ENCODE data around the gene CMPK2. TPM values are rescaled to one million over a fixed set of nuclear protein-coding genes. Genes with fewer than 3 reads are reported as not detected.

The CMPK2 gene
- total RNA-seq, 4 donors from 2014 or later = 4.9 to 22.9 (median 11.8) TPM

DNA sequence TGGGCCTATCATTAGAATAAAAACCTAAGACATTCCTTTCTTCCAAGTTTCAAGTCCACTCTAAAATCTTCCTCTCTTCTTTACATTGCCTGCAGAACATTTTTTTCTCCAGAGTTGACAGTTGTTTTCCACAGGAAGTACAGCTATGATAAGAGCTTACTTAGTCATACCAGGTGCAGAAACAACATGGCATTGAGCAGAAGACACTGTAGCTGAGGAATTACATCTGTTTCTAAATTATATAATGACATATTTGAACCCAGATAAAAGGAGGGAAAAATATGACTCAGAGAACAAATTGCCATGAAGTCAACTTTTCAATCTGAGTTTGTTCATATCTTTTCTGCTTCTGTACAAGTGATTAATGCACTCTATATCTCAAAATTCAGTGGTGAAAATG, 30.2 kb downstream of the CMPK2 start:
- Histone ChIP-seq H3K4me1 (no peaks in the 10 kb centered on the region), H3K36me3 (no peaks in the 10 kb centered on the region), H3K27ac (no peak overlapping the region), H3K27me3 (no peaks in the 10 kb centered on the region), H3K9me3 (peaks cover 0 to 11% of the 10 kb centered on the region in 2 donors), H3K4me3 (no peak overlapping the region)
- TF ChIP-seq POLR2AphosphoS5 (IDR thresholded peaks at IDR 0.05) = no peak
- TF ChIP-seq EP300 (IDR thresholded peaks at IDR 0.05; ENCODE audit: low read depth) = no peak
- TF ChIP-seq, protein P1, sequence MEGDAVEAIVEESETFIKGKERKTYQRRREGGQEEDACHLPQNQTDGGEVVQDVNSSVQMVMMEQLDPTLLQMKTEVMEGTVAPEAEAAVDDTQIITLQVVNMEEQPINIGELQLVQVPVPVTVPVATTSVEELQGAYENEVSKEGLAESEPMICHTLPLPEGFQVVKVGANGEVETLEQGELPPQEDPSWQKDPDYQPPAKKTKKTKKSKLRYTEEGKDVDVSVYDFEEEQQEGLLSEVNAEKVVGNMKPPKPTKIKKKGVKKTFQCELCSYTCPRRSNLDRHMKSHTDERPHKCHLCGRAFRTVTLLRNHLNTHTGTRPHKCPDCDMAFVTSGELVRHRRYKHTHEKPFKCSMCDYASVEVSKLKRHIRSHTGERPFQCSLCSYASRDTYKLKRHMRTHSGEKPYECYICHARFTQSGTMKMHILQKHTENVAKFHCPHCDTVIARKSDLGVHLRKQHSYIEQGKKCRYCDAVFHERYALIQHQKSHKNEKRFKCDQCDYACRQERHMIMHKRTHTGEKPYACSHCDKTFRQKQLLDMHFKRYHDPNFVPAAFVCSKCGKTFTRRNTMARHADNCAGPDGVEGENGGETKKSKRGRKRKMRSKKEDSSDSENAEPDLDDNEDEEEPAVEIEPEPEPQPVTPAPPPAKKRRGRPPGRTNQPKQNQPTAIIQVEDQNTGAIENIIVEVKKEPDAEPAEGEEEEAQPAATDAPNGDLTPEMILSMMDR (IDR thresholded peaks at IDR 0.05) = no peak
- TF ChIP-seq POLR2A (IDR thresholded peaks at IDR 0.05) = no peak
- in situ Hi-C loops (cut with MboI; ENCODE audit: low pct_ligation_motif_present in 1 of 4, low pct_unique_long_range_greater_than_20kb in 1 of 4, low sequenced_read_pairs in 3 of 4) = no loop called here
- intact Hi-C loops (cut with DNase I; ENCODE audit: low total_unique reads) = no loop called here
- DNase-seq = no peak

DNA sequence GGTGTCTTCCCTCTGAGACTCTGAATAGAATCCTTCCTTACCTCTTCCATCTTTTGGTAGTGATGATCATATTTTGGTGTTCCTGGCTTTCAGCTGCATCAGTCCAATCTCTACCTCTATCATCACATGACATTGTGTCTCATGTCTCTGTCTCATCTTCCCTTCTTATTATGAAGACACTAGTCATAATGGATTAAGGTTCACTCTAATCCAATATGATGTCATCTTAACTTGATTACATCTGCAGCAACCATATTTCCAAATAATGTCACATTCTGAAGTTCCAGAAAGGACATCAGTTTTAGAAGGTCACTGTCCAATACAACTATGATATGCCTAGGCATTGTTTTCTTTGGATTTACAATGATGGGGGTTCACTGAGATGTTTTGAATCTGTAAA, 31.5 kb downstream of the CMPK2 start:
- no peak for DNase-seq
- Histone ChIP-seq H3K9me3 (peaks cover 0 to 11% of the 10 kb centered on the region in 2 donors), H3K36me3 (no peaks in the 10 kb centered on the region), H3K27ac (no peak overlapping the region), H3K27me3 (no peaks in the 10 kb centered on the region), H3K4me3 (no peak overlapping the region), H3K4me1 (no peaks in the 10 kb centered on the region)
- in situ Hi-C loops (cut with MboI; ENCODE audit: low pct_ligation_motif_present in 1 of 4, low pct_unique_long_range_greater_than_20kb in 1 of 4, low sequenced_read_pairs in 3 of 4) = no loop called here
- intact Hi-C loops (cut with DNase I; ENCODE audit: low total_unique reads) = loop anchor here (1.0 kb wide), 1 partner anchor 17 kb away; no protein-coding TSS in a partner anchor
- TF ChIP-seq POLR2AphosphoS5 (IDR thresholded peaks at IDR 0.05) (no peak), POLR2A (IDR thresholded peaks at IDR 0.05) (no peak), EP300 (IDR thresholded peaks at IDR 0.05; ENCODE audit: low read depth) (no peak)
- TF ChIP-seq, protein P1 (IDR thresholded peaks at IDR 0.05) = no peak

DNA sequence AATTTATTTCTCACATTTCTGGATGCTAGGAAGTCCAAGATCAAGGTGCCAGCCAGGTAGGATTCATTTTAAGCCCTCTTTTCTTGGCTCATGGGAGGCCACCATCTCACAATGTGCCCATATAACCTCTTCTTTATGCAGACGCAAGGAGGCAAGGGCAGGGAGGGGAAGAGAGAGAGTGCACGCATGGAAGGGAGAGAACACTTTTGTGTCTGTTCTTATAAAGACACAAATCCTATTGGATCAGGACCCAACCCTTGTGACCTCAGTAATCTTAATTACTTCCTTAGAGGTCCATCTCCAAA, 32.5 kb downstream of the CMPK2 start:
- intact Hi-C loops (cut with DNase I; ENCODE audit: low total_unique reads) (no loop called here), in situ Hi-C loops (cut with MboI; ENCODE audit: low pct_ligation_motif_present in 1 of 4, low pct_unique_long_range_greater_than_20kb in 1 of 4, low sequenced_read_pairs in 3 of 4) (no loop called here)
- H3K4me3 ChIP-seq = no peak overlapping the region
- 92 to 93% methylated on average over 2 of the region's 2 CpGs for WGBS, 2 donors (ENCODE audit: low coverage in 1 of 2)
- no peaks in the 10 kb centered on the region for H3K36me3 ChIP-seq
- H3K4me1 ChIP-seq = no peaks in the 10 kb centered on the region
- H3K27me3 ChIP-seq = no peaks in the 10 kb centered on the region
- H3K9me3 ChIP-seq = peaks cover 0 to 11% of the 10 kb centered on the region in 2 donors
- no peak for DNase-seq
- H3K27ac ChIP-seq = no peak overlapping the region
- TF ChIP-seq POLR2A (IDR thresholded peaks at IDR 0.05) = no peak
- TF ChIP-seq POLR2AphosphoS5 (IDR thresholded peaks at IDR 0.05) = no peak
- TF ChIP-seq EP300 (IDR thresholded peaks at IDR 0.05; ENCODE audit: low read depth) = no peak
- TF ChIP-seq, protein P1 (IDR thresholded peaks at IDR 0.05) = no peak

DNA sequence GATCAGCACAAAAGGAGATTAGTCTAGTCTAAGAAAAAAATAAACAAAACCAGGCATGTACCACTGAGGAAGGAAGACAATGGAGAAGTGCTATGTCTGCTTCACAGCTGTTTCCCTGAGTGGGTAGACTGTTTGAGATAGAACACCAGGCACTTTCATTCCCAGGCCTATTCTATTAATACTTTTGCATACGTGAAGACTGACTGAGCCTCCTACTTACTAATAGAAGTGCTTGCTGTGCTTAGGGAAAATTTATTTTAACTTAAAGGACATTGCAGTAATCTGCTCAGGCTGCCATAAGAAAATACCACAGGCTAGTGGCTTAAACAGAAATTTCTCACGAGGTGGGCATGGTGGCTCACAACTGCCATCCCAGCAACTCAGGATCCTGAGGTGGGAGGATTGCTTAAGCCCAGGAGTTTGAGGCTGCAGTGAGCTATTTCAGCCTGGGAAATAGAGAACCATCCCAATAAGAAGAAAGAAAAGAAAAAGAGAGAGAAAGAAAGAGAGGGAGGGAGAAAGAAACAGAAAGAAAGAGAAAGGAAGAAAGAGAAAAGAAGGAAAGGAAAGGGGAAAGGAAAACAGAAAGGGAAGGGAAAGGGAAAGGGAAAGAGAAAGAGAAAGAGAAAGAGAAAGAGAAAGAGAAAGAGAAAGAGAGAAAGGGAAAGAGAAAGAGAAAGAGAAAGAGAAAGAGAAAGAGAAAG, 33.0 kb downstream of the CMPK2 start:
- Histone ChIP-seq H3K27ac (no peak overlapping the region), H3K9me3 (peaks cover 0 to 11% of the 10 kb centered on the region in 2 donors), H3K36me3 (no peaks in the 10 kb centered on the region), H3K4me1 (peaks cover 0 to 5% (median 2%) of the 10 kb centered on the region in 4 donors), H3K27me3 (no peaks in the 10 kb centered on the region), H3K4me3 (no peak overlapping the region)
- in situ Hi-C loops (cut with MboI; ENCODE audit: low pct_ligation_motif_present in 1 of 4, low pct_unique_long_range_greater_than_20kb in 1 of 4, low sequenced_read_pairs in 3 of 4) (no loop called here), intact Hi-C loops (cut with DNase I; ENCODE audit: low total_unique reads) (no loop called here)
- WGBS, 2 donors (ENCODE audit: low coverage in 1 of 2) = 61 to 100% methylated on average over 1 to 2 of the region's 2 CpGs
- DNase-seq = no peak
- TF ChIP-seq POLR2AphosphoS5 (IDR thresholded peaks at IDR 0.05) = no peak
- no peak for TF ChIP-seq EP300 (IDR thresholded peaks at IDR 0.05; ENCODE audit: low read depth)
- TF ChIP-seq, protein P1 (IDR thresholded peaks at IDR 0.05) = no peak
